ENCODE measurements around the gene MRPL53.

The MRPL53 gene

DNA sequence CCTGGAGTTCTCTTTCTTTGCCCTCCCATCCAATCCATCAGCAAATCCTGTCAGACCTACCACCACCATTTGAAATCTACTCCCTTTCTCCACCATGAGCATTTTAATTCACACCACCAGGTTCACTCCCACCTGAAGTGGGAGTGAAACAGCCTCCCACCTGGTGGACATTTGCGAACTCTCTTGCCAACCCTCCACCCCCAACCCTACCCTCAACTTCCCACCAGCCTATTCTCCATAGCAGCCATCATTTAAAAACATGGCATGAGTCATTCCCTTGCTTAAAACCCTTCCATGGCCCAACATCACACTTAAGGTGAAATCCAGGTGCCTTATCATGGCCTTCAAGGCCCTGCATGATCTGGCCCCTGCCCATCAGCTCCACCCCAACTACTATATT, 34.2 kb downstream of the MRPL53 start:
- Histone ChIP-seq H3K9me3 (ENCODE audit: insufficient read depth, low read length) (no peaks in the 10 kb centered on the region), H3K79me2 (ENCODE audit: low read length) (no peaks in the 10 kb centered on the region), H3K4me2 (ENCODE audit: low read length) (no peak overlapping the region), H2AFZ (ENCODE audit: low read depth, low read length) (no peak overlapping the region), H3K4me3 (ENCODE audit: low read length) (no peak overlapping the region), H3K4me1 (ENCODE audit: low read length) (peaks cover 35% of the 10 kb centered on the region), H4K20me1 (ENCODE audit: insufficient read depth, low read length) (no peaks in the 10 kb centered on the region), H3K27me3 (ENCODE audit: low read depth, low read length) (no peaks in the 10 kb centered on the region), H3K36me3 (replicated peaks; ENCODE audit: low read depth, low read length) (no peaks in the 10 kb centered on the region), H3K27ac (ENCODE audit: low read length) (no peak overlapping the region), H3K9ac (ENCODE audit: low read length) (no peak overlapping the region)
- no peak for TF ChIP-seq CTCF (IDR thresholded peaks at IDR 0.05; ENCODE audit: low read depth, low read length)
- no peak for TF ChIP-seq EZH2phosphoT487 (IDR thresholded peaks at IDR 0.05; ENCODE audit: low read depth)

- H3K4me3 ChIP-seq (ENCODE audit: low read length) = peak overlapping the region; percentile 41
- no peaks in the 10 kb centered on the region for H3K36me3 ChIP-seq (replicated peaks; ENCODE audit: low read depth, low read length)
- no peak overlapping the region for H3K9ac ChIP-seq (ENCODE audit: low read length)
- no peak overlapping the region for H2AFZ ChIP-seq (ENCODE audit: low read depth, low read length)
- H3K4me1 ChIP-seq (ENCODE audit: low read length) = peaks cover 35% of the 10 kb centered on the region
- H3K9me3 ChIP-seq (ENCODE audit: insufficient read depth, low read length) = no peaks in the 10 kb centered on the region
- H3K27me3 ChIP-seq (ENCODE audit: low read depth, low read length) = no peaks in the 10 kb centered on the region
- TF ChIP-seq EZH2phosphoT487 (IDR thresholded peaks at IDR 0.05; ENCODE audit: low read depth) = no peak
- no peak for TF ChIP-seq CTCF (IDR thresholded peaks at IDR 0.05; ENCODE audit: low read depth, low read length)
- peak overlapping the region; percentile 62 for H3K4me2 ChIP-seq (ENCODE audit: low read length)
- H3K79me2 ChIP-seq (ENCODE audit: low read length) = no peaks in the 10 kb centered on the region
- H4K20me1 ChIP-seq (ENCODE audit: insufficient read depth, low read length) = no peaks in the 10 kb centered on the region
- peak overlapping the region; percentile 44 for H3K27ac ChIP-seq (ENCODE audit: low read length)
Observed at GRCh38 chr2:74436848-74437695, 35.4 kb downstream of the MRPL53 start.

DNA sequence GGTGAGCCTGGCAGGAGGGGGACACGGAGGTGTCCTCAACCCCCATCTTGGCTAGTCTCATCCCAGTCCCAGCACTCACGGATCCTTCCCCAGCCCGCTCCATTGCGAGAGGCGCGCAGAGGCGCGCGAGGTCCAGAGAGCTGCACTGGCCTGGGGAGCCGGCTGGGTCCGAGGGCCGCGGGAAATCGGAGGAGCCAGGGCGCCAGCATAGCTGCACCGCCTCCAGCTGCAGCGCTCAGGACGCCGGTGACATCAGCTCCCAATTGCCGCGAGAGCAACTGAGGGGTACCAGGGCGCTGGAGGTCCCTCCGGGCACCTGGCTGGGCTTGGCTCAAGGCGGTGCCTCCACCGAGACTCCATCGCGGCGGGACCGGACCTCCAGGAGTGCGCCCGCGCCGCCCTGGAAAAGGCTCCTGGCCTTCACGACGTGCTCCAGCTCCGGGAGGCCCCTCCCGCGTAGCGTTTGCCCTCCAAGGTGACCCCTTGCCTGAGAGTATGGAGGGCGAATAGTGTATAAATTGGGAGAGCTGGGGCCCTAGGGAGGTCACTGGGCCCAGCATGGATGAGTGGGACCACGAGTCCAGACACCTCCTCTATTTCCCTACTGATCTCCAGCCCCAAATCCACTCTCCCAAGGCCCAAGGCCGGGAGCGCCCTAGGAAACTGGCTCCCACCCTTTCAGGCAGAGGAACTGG, 36.2 kb downstream of the MRPL53 start:
- no peak for TF ChIP-seq CTCF (IDR thresholded peaks at IDR 0.05; ENCODE audit: low read depth, low read length)
- TF ChIP-seq EZH2phosphoT487 (IDR thresholded peaks at IDR 0.05; ENCODE audit: low read depth) = no peak

DNA sequence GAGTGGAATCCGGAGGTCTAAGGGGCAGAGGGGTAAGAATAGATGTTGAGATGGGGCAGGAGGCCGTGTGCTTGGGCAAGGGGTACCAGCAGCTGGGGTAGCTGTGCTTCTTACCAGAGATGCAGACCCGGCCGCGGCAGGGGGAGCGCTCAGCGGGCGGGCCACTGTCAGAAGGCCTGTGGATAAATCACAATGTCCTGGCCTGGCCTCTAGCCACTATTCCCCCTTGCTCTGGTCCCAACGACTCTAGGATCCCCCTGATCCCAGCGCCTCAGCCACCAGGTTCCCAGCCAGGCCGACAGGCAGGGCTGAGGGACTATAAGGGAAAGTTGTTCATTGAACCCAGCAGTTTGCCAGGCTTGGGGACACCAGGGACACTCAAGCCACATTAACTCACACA, 42.0 kb downstream of the MRPL53 start:
- H3K27ac ChIP-seq (ENCODE audit: low read length) = no peak overlapping the region
- H4K20me1 ChIP-seq (ENCODE audit: insufficient read depth, low read length) = no peaks in the 10 kb centered on the region
- no peak overlapping the region for H3K4me3 ChIP-seq (ENCODE audit: low read length)
- TF ChIP-seq EZH2phosphoT487 (IDR thresholded peaks at IDR 0.05; ENCODE audit: low read depth) (no peak), CTCF (IDR thresholded peaks at IDR 0.05; ENCODE audit: low read depth, low read length) (no peak)
- H3K36me3 ChIP-seq (replicated peaks; ENCODE audit: low read depth, low read length) = peaks cover 9% of the 10 kb centered on the region
- H2AFZ ChIP-seq (ENCODE audit: low read depth, low read length) = no peak overlapping the region
- H3K4me2 ChIP-seq (ENCODE audit: low read length) = no peak overlapping the region
- H3K79me2 ChIP-seq (ENCODE audit: low read length) = no peaks in the 10 kb centered on the region
- H3K4me1 ChIP-seq (ENCODE audit: low read length) = no peaks in the 10 kb centered on the region
- H3K27me3 ChIP-seq (ENCODE audit: low read depth, low read length) = no peaks in the 10 kb centered on the region
- H3K9me3 ChIP-seq (ENCODE audit: insufficient read depth, low read length) = no peaks in the 10 kb centered on the region
- no peak overlapping the region for H3K9ac ChIP-seq (ENCODE audit: low read length)

More for the DNA sequence above, 36.2 kb downstream of the MRPL53 start:
- H3K36me3 ChIP-seq (replicated peaks; ENCODE audit: low read depth, low read length) = no peaks in the 10 kb centered on the region
- no peak overlapping the region for H2AFZ ChIP-seq (ENCODE audit: low read depth, low read length)
- H3K27me3 ChIP-seq (ENCODE audit: low read depth, low read length) = no peaks in the 10 kb centered on the region
- peak overlapping the region; percentile 23; the same call in 1 of the 2 replicates for H3K4me3 ChIP-seq (ENCODE audit: low read length)
- H3K27ac ChIP-seq (ENCODE audit: low read length) = peak overlapping the region; percentile 44
- no peaks in the 10 kb centered on the region for H3K79me2 ChIP-seq (ENCODE audit: low read length)
- peak overlapping the region; percentile 62 for H3K4me2 ChIP-seq (ENCODE audit: low read length)
- no peak overlapping the region for H3K9ac ChIP-seq (ENCODE audit: low read length)
- H3K4me1 ChIP-seq (ENCODE audit: low read length) = peaks cover 35% of the 10 kb centered on the region
- no peaks in the 10 kb centered on the region for H4K20me1 ChIP-seq (ENCODE audit: insufficient read depth, low read length)
- no peaks in the 10 kb centered on the region for H3K9me3 ChIP-seq (ENCODE audit: insufficient read depth, low read length)
